Measurements from ENCODE around the gene WNT3.
"Not testable (repeated sequence)": the region's sequence is repeated elsewhere in the genome, so short reads cannot be mapped to it uniquely, and the experiment has no call there.

WNT3 gene

DNA sequence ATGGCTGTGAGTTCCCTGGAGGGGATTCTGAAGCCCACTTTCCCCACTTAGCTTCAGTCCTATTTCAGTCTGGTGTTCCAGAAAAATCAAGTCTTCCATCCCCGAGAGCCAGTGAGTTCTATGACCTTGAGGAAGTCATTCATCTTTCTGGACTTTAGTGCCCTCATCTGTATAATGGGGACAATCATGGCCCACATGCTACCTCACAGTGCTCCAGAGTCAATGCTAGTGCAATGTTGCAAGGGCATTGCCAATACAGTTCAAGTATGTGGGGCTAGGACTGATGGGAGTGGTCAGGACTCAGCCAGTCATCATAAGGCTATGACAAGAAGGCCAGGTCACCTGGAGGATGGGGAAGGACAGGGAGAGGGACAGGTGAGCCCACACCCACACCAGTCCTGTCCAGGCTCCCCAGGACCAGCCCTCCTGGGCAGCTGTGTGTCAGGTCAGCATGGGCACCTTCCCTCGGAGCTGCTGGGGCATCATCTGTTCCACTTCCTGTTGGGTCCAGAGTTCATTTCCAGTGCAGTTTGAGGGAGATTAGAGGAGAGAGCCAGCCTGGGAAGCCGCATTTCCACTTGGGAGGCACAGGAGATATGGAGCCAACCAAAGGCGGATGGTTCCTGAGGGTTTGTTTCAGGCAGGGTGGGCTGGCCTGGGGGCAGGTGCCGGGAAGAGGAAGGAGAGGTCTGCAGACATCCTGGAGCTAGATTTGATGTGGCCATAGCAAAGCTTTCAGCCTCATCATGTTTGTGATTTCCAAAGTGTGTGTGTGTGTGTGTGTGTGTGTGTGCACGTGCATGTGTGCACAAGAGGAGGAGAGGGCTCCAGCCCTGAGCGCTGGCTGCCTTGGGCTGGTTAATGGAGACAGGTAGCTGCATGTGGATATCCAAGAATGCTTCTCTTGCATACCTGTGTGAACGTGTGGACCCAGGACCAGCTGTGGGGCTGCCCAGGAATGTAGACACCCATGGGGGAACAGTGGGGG, 29.0 kb upstream of the WNT3 start:
- no peak for DNase-seq (ENCODE audit: extremely low read depth, low read depth)
- TF ChIP-seq, protein P1, sequence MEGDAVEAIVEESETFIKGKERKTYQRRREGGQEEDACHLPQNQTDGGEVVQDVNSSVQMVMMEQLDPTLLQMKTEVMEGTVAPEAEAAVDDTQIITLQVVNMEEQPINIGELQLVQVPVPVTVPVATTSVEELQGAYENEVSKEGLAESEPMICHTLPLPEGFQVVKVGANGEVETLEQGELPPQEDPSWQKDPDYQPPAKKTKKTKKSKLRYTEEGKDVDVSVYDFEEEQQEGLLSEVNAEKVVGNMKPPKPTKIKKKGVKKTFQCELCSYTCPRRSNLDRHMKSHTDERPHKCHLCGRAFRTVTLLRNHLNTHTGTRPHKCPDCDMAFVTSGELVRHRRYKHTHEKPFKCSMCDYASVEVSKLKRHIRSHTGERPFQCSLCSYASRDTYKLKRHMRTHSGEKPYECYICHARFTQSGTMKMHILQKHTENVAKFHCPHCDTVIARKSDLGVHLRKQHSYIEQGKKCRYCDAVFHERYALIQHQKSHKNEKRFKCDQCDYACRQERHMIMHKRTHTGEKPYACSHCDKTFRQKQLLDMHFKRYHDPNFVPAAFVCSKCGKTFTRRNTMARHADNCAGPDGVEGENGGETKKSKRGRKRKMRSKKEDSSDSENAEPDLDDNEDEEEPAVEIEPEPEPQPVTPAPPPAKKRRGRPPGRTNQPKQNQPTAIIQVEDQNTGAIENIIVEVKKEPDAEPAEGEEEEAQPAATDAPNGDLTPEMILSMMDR (IDR thresholded peaks at IDR 0.05; ENCODE audit: low read depth, low read length), result no peak

DNA sequence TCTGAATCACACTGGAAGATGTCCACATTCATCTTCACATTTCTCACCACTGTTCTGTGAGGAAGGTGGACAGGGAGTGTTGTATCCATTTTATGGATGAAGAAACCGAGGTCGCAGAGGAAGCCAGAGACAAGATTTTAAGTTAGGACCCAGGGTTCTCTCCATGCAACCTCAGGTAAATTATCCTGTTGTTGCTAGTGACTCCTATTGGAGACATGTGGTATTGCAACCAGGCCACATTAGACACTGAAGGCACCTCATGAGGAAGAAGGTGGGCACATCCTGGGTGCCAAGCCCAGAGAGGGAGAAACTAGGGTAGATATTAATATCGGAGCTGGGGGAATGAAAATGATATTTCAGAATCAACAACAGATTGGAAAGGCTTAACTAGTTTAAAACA, 24.3 kb upstream of the WNT3 start:
- TF ChIP-seq, protein P1 (IDR thresholded peaks at IDR 0.05; ENCODE audit: low read depth, low read length), result peak; percentile 41
- DNase-seq (ENCODE audit: extremely low read depth, low read depth), result no peak

DNA sequence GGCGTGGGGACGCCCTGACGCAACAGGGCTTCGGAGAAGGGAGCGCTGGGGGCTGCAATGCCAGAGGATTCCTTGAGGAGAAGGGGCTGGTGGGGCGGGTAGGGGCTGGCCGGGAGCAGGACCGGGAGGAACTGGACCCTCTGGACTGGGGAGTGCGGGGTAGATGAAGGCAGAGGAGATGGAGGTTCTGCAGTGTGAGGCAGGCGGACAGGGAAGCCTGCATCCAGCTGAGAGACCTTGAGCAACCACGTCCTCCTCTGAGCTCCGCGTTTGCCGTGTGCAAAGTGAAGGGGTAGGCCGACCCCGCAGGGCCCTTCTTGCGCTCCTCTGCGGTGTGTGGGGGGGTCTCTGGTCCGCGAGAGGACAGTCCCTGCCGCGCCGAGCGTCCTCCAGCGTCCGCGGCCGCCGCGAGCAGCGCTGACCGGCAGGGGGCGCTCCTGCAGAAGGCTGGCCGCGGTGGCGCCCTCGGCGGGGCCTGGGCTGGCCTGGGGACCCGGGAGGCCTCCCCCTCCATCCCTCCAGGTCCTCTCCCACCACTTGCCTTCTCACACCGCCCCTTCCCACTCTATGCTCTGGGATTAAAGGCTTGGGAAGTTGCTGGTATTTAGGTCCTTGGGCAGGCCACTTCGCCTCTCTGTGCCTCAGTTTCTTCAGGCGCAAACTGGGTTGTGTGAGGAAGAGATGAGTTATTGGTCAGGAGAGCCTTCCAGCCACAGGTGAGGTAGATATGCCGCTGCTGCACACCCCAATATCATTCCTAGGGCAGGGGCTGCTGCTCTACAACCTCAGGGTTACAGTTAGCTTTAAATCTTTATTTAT, 23.3 kb upstream of the WNT3 start:
- no peak for DNase-seq (ENCODE audit: extremely low read depth, low read depth)

DNA sequence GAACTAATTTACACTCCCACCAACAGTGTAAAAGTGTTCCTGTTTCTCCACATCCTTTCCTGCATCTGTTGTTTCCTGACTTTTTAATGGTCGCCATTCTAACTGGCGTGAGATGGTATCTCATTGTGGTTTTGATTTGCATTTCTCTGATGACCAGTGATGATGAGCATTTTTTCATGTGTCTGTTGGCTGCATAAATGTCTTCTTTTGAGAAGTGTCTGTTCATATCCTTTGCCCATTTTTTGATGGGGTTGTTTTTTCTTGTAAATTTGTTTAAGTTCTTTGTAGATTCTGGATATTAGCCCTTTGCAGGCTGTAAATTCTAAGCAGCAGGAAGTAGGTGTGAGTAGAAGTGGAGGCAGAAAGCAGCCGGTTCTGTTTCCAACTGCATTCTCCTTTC, 22.1 kb upstream of the WNT3 start:
- not testable (repeated sequence) for DNase-seq (ENCODE audit: extremely low read depth, low read depth)

More for the DNA sequence above, 23.3 kb upstream of the WNT3 start:
- TF ChIP-seq, protein P1 (IDR thresholded peaks at IDR 0.05; ENCODE audit: low read depth, low read length), result peak; percentile 41

GRCh38 chr17:46839211-46839610, 20.7 kb upstream of the WNT3 start:
- TF ChIP-seq, protein P1 (IDR thresholded peaks at IDR 0.05; ENCODE audit: low read depth, low read length), result no peak
- DNase-seq (ENCODE audit: extremely low read depth, low read depth), result no peak

DNA sequence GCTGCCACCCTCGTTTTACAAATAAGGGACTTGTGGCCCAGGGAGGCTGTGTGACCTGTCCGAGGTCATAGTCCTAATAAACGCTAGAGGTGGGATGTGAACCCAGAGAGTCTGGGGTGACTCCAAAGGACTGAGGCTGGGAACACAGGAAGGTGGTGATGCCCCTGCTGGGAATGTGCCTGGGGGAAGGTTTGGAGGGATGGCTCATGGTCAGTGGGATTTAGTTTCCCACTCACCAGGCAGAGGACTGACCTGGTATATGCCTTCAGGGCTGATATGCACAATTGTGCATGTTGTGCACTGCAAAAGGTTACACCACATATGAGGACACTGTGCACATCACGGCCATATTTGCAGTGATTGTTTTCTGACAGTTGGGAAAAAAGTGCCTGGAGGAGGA, 19.0 kb upstream of the WNT3 start:
- TF ChIP-seq, protein P1 (IDR thresholded peaks at IDR 0.05; ENCODE audit: low read depth, low read length), result no peak
- DNase-seq (ENCODE audit: extremely low read depth, low read depth), result no peak

DNA sequence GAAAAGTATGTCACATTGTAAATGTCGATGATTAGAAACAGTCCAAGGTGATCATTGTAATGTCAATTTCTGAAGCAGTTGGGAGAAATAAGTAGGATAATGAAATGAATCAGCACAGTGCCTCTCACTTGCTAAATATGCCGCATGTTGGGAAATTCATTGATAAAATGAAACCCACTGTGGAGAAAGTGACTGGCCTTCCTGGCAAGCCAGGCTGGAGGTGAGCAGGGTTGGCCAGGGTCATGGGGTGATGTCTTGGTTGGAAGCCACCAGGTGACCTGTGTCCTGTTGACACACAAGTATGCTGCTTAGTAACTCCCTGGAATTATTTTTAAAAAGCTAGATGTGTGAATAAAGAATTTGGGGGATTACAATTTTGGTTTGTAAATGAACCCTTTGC, 18.0 kb upstream of the WNT3 start:
- TF ChIP-seq, protein P1 (IDR thresholded peaks at IDR 0.05; ENCODE audit: low read depth, low read length), result no peak
- DNase-seq (ENCODE audit: extremely low read depth, low read depth), result no peak
